ENCODE results near the gene OXSR1. TPM values are rescaled to one million over a fixed set of nuclear protein-coding genes. Genes with fewer than 3 reads are reported as not detected.

Gene OXSR1
- total and polyA plus RNA-seq, 10 of the 15 experiments (the other 5 are each of a cell fraction or from before 2014, with no cell fraction given), result 12.4 to 54.6 (median 35.7) TPM

DNA sequence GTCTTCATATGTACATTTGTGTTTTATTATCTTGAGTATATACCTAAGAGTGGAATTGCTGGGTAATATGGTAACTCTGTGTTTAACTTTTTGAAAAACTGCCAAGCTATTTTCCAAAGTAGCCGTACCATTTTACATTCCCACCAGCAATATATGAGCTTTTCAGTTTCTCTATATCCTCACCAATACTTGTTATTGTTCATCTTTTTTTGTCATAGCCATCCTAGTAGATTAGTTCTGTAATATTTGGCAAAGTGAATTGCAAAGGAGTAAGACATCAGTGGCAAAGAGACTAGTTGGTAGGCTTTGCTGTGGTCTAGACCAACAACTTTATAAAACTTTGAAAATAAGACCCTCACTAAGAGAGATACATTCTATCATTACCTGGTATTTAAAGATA, 21.4 kb downstream of the OXSR1 start:
- FAIRE-seq, result no peak
- no TSS peak for BruUV-seq (replicated peaks)
- no peak for ATAC-seq

More for the DNA sequence above, 21.4 kb downstream of the OXSR1 start:
- TF ChIP-seq, protein P1, sequence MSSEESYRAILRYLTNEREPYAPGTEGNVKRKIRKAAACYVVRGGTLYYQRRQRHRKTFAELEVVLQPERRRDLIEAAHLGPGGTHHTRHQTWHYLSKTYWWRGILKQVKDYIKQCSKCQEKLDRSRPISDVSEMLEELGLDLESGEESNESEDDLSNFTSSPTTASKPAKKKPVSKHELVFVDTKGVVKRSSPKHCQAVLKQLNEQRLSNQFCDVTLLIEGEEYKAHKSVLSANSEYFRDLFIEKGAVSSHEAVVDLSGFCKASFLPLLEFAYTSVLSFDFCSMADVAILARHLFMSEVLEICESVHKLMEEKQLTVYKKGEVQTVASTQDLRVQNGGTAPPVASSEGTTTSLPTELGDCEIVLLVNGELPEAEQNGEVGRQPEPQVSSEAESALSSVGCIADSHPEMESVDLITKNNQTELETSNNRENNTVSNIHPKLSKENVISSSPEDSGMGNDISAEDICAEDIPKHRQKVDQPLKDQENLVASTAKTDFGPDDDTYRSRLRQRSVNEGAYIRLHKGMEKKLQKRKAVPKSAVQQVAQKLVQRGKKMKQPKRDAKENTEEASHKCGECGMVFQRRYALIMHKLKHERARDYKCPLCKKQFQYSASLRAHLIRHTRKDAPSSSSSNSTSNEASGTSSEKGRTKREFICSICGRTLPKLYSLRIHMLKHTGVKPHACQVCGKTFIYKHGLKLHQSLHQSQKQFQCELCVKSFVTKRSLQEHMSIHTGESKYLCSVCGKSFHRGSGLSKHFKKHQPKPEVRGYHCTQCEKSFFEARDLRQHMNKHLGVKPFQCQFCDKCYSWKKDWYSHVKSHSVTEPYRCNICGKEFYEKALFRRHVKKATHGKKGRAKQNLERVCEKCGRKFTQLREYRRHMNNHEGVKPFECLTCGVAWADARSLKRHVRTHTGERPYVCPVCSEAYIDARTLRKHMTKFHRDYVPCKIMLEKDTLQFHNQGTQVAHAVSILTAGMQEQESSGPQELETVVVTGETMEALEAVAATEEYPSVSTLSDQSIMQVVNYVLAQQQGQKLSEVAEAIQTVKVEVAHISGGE (CRISPR knock-in tag; IDR thresholded peaks at IDR 0.05), result no peak
- TF ChIP-seq PML (IDR thresholded peaks at IDR 0.05; ENCODE audit: low read length), result no peak
- TF ChIP-seq BRCA1 (IDR thresholded peaks at IDR 0.05; ENCODE audit: low read depth, low read length), result no peak
- no peak for TF ChIP-seq FOS (IDR thresholded peaks at IDR 0.05; ENCODE audit: borderline replicate concordance, extremely low read depth, insufficient read length)
- no peak for TF ChIP-seq NR2F1 (conservative IDR thresholded peaks at IDR 0.05)
- TF ChIP-seq, protein P2, sequence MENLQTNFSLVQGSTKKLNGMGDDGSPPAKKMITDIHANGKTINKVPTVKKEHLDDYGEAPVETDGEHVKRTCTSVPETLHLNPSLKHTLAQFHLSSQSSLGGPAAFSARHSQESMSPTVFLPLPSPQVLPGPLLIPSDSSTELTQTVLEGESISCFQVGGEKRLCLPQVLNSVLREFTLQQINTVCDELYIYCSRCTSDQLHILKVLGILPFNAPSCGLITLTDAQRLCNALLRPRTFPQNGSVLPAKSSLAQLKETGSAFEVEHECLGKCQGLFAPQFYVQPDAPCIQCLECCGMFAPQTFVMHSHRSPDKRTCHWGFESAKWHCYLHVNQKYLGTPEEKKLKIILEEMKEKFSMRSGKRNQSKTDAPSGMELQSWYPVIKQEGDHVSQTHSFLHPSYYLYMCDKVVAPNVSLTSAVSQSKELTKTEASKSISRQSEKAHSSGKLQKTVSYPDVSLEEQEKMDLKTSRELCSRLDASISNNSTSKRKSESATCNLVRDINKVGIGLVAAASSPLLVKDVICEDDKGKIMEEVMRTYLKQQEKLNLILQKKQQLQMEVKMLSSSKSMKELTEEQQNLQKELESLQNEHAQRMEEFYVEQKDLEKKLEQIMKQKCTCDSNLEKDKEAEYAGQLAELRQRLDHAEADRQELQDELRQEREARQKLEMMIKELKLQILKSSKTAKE (IDR thresholded peaks at IDR 0.05; ENCODE audit: low read depth, poor library complexity, severe bottlenecking), result no peak
- TF ChIP-seq ZNF207 (IDR thresholded peaks at IDR 0.05; ENCODE audit: borderline replicate concordance), result no peak
- Histone ChIP-seq H3K27me3 (replicated peaks in 1 of 2; ENCODE audit: control insufficient read depth in 2 of 2, insufficient read depth in 2 of 2, low read length in 1 of 2) (no peaks in the 10 kb centered on the region), H3K36me3 (ENCODE audit: control insufficient read depth in 2 of 2, insufficient read depth in 2 of 2, low read length in 1 of 2) (peaks cover 0 to 18% of the 10 kb centered on the region in 2 experiments), H3K27ac (ENCODE audit: control insufficient read depth, insufficient read depth) (no peak overlapping the region), H3K4me3 (no peak overlapping the region), H4K20me1 (ENCODE audit: control insufficient read depth, insufficient read depth) (no peaks in the 10 kb centered on the region), H2AFZ (ENCODE audit: control insufficient read depth, low read depth, low read length) (no peak overlapping the region), H3K9me3 (replicated peaks; ENCODE audit: control insufficient read depth, insufficient read depth, low read length) (no peaks in the 10 kb centered on the region; the same call in 2 of the 3 replicates), H3K4me1 (ENCODE audit: control insufficient read depth, insufficient read depth, low read length) (no peaks in the 10 kb centered on the region), H3K4me2 (ENCODE audit: control insufficient read depth, insufficient read depth) (no peak overlapping the region), H3K79me2 (ENCODE audit: control insufficient read depth, insufficient read depth, low read length) (peaks cover 6% of the 10 kb centered on the region), H3K9ac (ENCODE audit: control insufficient read depth, insufficient read depth, low read length) (no peak overlapping the region)
- SMC1A ChIA-PET (ENCODE audit: uncharacterized antibody, unreplicated experiment), result interaction anchor here (0.8 to 1.4 kb wide), 4 partner anchors 8 to 49 kb away, joined by 3 to 5 read pairs (median 3); no protein-coding TSS in a partner anchor
- WGBS (ENCODE audit: insufficient coverage, insufficient replicate concordance, low lambda C conversion rate, missing lambda C conversion rate), result 100% methylated on average over 1 of the region's 1 CpG
- CTCF ChIA-PET, result interaction anchor here (0.6 kb wide), 1 partner anchor 604 kb away, joined by 3 read pairs; no protein-coding TSS in a partner anchor
- in situ Hi-C loops (cut with MboI) (no loop called here), intact Hi-C loops (cut with micrococcal nuclease; ENCODE audit: unreplicated experiment) (no loop called here)
- DNase-seq (ENCODE audit: low read depth, low spot score), result no peak
- RAD21 ChIA-PET (ENCODE audit: unreplicated experiment), result no interaction called here
- POLR2A ChIA-PET, result no interaction called here

Measured in GM12878 (cell line).